RWPE2 (cell line): ENCODE data around the gene PEAK3.

Experiments
- ATAC-seq: fragments of 200-7000 bp; cut with Tn5 transposase; 3 replicates; pipeline ENCODE4 v1.9.1; 2021; ENCODE audit warnings: low read depth
- DNase-seq: peaks from one replicate; pipeline ENCODE4 v3.0.0-alpha.2; 2020; ENCODE audit warnings: low spot score
- H3K27ac ChIP-seq: fragments of 450-650 bp; 2 replicates; pipeline ENCODE4 v1.5.1; 2017; ENCODE audit warnings: mild to moderate bottlenecking; ENCODE audit not compliant: poor library complexity, severe bottlenecking
- H3K27me3 ChIP-seq: fragments of 250-450 bp; sonication (Bioruptor Pico); 2 replicates; pipeline ENCODE4 v1.5.1; 2021; ENCODE audit warnings: mild to moderate bottlenecking, moderate library complexity; ENCODE audit not compliant: insufficient read depth, poor library complexity, severe bottlenecking
- H3K36me3 ChIP-seq: fragments of 250-450 bp; sonication (Bioruptor Pico); 2 replicates; pipeline ENCODE4 v1.5.1; 2020; ENCODE audit warnings: low read depth, mild to moderate bottlenecking, moderate library complexity
- H3K4me1 ChIP-seq: fragments of 250-450 bp; sonication (Bioruptor Pico); 2 replicates; pipeline ENCODE4 v1.5.1; 2021; ENCODE audit warnings: mild to moderate bottlenecking, moderate library complexity; ENCODE audit not compliant: insufficient read depth, poor library complexity, severe bottlenecking
- H3K4me3 ChIP-seq: fragments of 250-450 bp; sonication (Bioruptor Pico); 2 replicates; pipeline ENCODE4 v1.5.1; 2021; ENCODE audit warnings: mild to moderate bottlenecking, moderate library complexity; ENCODE audit not compliant: severe bottlenecking
- H3K9me3 ChIP-seq: fragments of 250-450 bp; sonication (Bioruptor Pico); 2 replicates; pipeline ENCODE4 v1.5.1; 2021; ENCODE audit warnings: mild to moderate bottlenecking, moderate library complexity; ENCODE audit not compliant: severe bottlenecking
- TF ChIP-seq, protein P1 (sequence below): fragments of 450-650 bp; IDR thresholded peaks from one replicate; pipeline ENCODE4 v1.5.1; 2017; ENCODE audit warnings: mild to moderate bottlenecking, moderate library complexity; ENCODE audit not compliant: poor library complexity, severe bottlenecking

PEAK3 gene

DNA sequence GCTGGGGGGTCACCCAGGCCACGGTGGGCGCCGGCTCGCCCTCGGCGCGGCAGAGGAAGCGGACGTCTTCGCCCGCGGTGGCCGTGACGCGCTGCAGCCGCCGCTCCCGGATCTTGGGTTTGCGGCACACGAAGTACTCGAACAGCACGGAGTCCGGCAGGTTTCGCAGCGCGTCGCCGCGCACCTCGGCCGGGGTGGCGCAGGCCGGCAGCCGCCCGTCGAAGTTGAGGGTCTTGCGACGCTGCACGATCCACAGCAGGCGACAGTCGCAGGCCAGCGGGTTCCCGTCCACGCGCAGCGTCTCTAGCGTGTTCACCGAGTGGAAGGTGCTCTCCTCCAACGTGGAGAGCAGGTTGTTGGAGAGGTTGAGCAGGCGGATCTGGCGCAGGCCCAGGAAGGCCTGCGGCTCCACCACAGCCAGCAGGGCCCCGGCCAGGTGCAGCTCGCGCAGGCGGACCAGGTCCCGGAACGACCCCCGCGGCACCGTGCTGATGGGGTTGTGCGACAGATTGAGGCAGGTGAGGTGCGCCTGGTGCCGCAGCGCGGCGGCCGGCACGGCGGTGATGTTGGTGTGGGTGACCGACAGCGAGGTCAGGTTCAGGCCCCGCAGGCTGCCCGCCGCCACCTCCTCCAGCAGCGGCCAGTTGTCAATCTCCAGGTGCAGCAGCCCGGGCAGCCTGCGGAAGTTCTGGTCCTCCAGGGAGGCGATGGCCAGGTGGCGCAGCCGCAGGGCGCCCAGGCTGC lies 8.6 kb upstream of the PEAK3 start:
- TF ChIP-seq, protein P1, sequence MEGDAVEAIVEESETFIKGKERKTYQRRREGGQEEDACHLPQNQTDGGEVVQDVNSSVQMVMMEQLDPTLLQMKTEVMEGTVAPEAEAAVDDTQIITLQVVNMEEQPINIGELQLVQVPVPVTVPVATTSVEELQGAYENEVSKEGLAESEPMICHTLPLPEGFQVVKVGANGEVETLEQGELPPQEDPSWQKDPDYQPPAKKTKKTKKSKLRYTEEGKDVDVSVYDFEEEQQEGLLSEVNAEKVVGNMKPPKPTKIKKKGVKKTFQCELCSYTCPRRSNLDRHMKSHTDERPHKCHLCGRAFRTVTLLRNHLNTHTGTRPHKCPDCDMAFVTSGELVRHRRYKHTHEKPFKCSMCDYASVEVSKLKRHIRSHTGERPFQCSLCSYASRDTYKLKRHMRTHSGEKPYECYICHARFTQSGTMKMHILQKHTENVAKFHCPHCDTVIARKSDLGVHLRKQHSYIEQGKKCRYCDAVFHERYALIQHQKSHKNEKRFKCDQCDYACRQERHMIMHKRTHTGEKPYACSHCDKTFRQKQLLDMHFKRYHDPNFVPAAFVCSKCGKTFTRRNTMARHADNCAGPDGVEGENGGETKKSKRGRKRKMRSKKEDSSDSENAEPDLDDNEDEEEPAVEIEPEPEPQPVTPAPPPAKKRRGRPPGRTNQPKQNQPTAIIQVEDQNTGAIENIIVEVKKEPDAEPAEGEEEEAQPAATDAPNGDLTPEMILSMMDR, result no peak
- ATAC-seq (peak; percentile 19; the same call in 2 of the 3 replicates), DNase-seq (no peak)
- Histone ChIP-seq H3K27ac (no peak overlapping the region), H3K9me3 (no peaks in the 10 kb centered on the region), H3K4me1 (no peaks in the 10 kb centered on the region), H3K27me3 (peaks cover 46% of the 10 kb centered on the region), H3K36me3 (no peaks in the 10 kb centered on the region), H3K4me3 (peak overlapping the region; percentile 4)

DNA sequence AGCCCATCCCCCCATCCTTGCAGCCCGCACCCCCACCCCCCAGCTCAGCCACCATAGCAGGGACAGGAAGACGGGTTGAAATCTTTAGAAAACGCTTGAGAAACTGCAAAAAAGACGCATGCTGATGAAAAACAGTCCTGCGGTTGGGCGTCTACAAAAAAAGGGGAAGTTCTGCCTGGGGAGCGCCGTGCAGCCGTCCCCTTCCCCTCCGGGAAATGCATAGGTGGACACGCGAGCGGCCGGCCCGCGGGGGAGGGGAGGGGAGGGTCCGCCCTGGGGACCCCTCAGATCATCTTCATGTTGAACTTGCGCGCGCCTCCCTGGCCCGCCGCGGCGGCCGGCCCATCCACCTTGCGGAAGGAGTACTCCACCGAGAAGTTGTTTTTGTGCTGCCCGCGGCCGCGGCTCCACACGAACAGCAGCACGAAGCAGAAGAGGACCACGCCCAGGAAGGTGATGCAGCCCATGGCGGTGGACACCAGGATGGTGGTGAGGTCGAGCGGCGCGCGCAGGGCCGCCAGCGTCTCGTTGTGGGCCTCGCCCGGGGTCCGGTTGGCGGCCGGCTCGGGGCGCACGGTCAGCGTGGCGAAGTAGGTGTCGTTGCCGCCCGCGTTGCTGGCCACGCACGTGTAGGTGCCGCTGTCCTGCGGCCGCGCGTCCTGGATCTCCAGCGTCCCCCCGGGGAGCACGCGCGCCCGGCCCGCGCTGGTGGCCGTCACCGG lies 7.9 kb upstream of the PEAK3 start:
- Histone ChIP-seq H3K27me3 (peaks cover 40% of the 10 kb centered on the region), H3K4me3 (peak overlapping the region; percentile 4), H3K27ac (no peak overlapping the region), H3K9me3 (no peaks in the 10 kb centered on the region), H3K4me1 (no peaks in the 10 kb centered on the region), H3K36me3 (no peaks in the 10 kb centered on the region)
- TF ChIP-seq, protein P1, result no peak
- no peak for DNase-seq
- ATAC-seq, result peak; percentile 46; the same call in 1 of the 3 replicates

DNA sequence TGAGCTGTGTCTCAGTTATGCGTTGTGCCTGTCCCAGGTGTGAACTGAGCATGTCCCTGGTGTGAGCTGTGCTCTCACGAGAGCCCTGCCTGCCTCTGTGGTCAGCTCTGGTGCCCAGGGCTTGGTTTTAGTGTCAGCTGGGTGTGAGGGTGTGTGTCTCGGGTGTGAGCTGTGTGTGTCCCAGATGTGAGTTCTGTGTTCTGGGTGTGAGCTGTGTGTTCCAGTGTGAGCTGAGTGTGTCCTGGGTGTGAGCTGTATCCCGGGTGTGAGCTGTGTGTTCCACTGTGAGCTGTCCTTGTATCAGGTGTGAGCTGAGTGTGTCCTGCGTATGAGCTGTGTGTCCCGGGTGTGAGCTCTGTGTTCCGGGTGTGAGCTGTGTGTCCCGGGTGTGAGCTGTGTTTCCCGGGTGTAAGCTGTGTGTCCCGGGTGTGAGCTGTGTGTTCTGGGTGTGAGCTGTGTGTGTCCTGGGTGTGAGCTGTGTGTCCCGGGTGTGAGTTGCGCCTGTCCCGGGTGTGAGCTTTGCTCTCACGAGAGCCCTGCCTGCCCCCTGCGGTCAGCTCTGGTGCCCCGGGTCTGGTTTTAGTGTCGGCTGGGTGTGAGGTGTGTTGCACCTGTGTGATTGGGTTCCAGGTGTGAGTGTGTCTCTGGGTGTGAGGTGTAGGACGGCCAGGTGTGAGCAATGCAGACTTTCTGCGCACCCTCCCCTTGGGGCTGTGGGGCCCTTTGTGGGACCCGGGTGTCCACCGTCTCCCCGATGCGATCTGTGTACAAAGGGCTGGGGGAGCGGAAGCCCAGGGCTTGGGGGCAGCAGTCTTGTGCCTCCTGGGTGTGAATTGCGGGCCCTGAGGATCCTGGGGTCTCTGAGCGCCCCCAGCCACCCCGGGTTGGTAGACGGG lies 7.1 kb upstream of the PEAK3 start:
- Histone ChIP-seq H3K4me1 (no peaks in the 10 kb centered on the region), H3K36me3 (no peaks in the 10 kb centered on the region), H3K27ac (no peak overlapping the region), H3K4me3 (no peak overlapping the region), H3K9me3 (no peaks in the 10 kb centered on the region), H3K27me3 (peaks cover 38% of the 10 kb centered on the region)
- no peak for DNase-seq
- ATAC-seq, result no peak
- TF ChIP-seq, protein P1, result no peak

DNA sequence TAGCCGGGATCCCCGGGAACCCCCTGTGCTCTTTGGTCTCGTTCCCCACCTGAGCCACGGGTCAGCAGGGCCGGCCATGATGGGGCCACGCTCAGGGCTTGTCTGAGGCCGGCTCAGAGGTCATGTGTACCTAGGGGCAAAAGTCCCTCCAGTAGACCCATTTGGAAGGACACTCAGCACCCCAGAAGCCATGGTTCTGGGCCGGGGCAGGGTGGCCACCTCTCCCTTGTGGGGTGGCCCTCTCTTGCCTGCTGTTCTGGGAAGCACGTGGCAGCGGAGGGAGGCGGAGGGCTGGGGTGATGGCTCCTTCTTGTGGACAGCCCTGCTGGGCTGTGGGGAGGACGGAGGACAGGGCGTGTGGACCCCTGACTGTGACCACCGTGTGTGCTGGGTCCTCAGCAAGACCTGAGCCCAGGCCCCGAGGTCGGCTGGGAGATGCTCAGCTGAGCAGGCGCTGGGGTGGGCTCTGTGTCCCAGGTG lies 6.4 kb upstream of the PEAK3 start:
- TF ChIP-seq, protein P1, result no peak
- H3K36me3 ChIP-seq, result no peaks in the 10 kb centered on the region
- H3K4me1 ChIP-seq, result no peaks in the 10 kb centered on the region
- ATAC-seq (no peak), DNase-seq (no peak)
- no peak overlapping the region for H3K4me3 ChIP-seq
- H3K27ac ChIP-seq, result no peak overlapping the region
- H3K9me3 ChIP-seq, result no peaks in the 10 kb centered on the region
- peaks cover 38% of the 10 kb centered on the region for H3K27me3 ChIP-seq
